ENCODE data around the gene PLXNB2.
"Not testable (repeated sequence)": the region's sequence is repeated elsewhere in the genome, so short reads cannot be mapped to it uniquely, and the experiment has no call there.

The PLXNB2 gene

GRCh38 chr22:50274771-50275170 lies 32.7 kb downstream of the PLXNB2 start:
- H3K4me3 ChIP-seq (replicated peaks in 1 of 2; ENCODE audit: low read depth in 2 of 2, low read length in 2 of 2), result no peak overlapping the region
- no peak for DNase-seq (ENCODE audit: low read depth in 2 of 2)
- TF ChIP-seq, protein P1, sequence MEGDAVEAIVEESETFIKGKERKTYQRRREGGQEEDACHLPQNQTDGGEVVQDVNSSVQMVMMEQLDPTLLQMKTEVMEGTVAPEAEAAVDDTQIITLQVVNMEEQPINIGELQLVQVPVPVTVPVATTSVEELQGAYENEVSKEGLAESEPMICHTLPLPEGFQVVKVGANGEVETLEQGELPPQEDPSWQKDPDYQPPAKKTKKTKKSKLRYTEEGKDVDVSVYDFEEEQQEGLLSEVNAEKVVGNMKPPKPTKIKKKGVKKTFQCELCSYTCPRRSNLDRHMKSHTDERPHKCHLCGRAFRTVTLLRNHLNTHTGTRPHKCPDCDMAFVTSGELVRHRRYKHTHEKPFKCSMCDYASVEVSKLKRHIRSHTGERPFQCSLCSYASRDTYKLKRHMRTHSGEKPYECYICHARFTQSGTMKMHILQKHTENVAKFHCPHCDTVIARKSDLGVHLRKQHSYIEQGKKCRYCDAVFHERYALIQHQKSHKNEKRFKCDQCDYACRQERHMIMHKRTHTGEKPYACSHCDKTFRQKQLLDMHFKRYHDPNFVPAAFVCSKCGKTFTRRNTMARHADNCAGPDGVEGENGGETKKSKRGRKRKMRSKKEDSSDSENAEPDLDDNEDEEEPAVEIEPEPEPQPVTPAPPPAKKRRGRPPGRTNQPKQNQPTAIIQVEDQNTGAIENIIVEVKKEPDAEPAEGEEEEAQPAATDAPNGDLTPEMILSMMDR (IDR thresholded peaks at IDR 0.05; ENCODE audit: low read depth, low read length), result no peak

DNA sequence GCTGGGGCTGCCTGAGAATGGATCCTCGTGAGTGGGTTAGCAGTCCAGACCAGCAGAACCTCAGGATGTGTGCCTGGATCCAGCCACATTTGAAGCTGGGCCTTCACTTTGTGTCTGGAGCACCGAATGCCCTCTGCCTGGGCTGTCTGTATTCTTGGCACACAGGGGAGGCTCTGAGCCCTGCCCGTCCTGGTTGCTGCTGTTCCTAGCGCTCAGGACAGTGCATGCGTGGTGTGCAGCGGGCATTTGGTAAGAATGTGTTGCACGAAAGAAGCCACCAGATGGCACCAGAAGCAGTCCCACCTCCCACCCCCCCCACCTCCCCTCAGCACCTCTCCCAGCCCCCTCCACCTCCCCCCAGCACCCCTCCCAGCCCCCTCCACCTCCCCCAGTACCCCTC lies 33.1 kb downstream of the PLXNB2 start:
- TF ChIP-seq, protein P1 (IDR thresholded peaks at IDR 0.05; ENCODE audit: low read depth, low read length), result peak; percentile 13
- no peak overlapping the region for H3K4me3 ChIP-seq (replicated peaks in 1 of 2; ENCODE audit: low read depth in 2 of 2, low read length in 2 of 2)
- DNase-seq (ENCODE audit: low read depth in 2 of 2), result peak; percentile 51 to 73

- DNase-seq (ENCODE audit: low read depth in 2 of 2); H3K4me3 ChIP-seq (replicated peaks in 1 of 2; ENCODE audit: low read depth in 2 of 2, low read length in 2 of 2): not testable (repeated sequence)
Measured at GRCh38 chr22:50273781-50274180, 33.7 kb downstream of the PLXNB2 start.

DNA sequence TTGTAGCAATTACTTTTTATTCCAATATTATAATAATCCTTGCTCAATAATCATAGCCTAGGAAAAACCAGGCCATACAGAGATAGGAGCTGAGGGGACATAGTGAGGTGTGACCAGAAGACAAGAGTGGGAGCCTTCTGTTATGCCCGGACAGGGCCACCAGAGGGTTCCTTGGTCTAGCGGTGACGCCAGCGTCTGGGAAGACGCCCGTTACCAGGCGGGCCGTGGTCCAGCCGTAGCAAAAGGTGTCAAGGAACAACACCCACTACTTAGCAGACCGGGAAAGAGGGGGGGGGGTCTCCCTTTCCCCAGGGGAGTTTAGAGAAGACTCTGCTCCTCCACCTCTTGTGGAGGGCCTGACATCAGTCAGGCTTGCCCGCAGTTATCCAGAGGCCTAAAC lies 34.1 kb downstream of the PLXNB2 start:
- H3K4me3 ChIP-seq (replicated peaks in 1 of 2; ENCODE audit: low read depth in 2 of 2, low read length in 2 of 2); DNase-seq (ENCODE audit: low read depth in 2 of 2): not testable (repeated sequence)

DNA sequence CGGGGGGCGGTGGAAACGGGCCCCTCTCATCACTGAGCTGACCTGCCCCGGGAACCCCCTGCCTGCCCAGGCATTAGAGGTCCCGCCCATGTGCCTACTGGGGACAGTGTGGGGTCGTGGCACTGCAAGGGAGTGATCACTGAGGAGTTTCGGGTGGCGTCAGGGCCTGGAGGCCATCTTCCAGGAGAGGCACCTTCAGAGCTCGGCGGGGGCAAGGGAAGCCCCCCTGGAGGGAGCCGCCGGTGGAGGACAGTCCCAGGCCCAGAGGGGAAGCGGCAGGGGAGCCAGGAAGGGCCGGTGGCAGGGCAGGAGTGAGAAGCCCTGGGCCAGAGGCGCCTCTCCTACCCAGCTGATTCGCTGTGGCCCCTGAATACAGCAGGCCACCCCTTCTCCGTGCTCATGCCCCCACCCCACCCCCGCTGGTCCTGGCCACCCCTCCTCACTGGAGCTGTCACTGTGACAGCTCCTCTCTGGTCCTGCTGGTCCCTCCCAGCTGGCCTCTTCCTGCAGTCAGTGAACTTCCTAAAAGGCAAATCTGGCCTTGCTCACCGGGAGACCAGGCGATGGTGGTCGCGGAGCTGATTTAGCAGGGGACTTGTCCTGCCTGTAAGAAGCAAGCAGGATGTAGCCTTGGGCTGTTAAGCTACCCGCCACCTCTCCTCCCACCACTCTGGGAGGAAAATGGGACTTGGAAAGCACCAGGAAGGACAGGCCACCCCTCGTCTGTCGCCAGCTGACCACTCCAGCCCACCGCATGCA lies 35.2 kb downstream of the PLXNB2 start:
- DNase-seq (ENCODE audit: low read depth in 2 of 2), result no peak
- H3K4me3 ChIP-seq (replicated peaks in 1 of 2; ENCODE audit: low read depth in 2 of 2, low read length in 2 of 2), result no peak overlapping the region
- TF ChIP-seq, protein P1 (IDR thresholded peaks at IDR 0.05; ENCODE audit: low read depth, low read length), result no peak

- peak overlapping the region; percentile 34 to 47 for H3K4me3 ChIP-seq (replicated peaks in 1 of 2; ENCODE audit: low read depth in 2 of 2, low read length in 2 of 2)
- TF ChIP-seq, protein P1 (IDR thresholded peaks at IDR 0.05; ENCODE audit: low read depth, low read length), result no peak
- peak; percentile 56 to 71 for DNase-seq (ENCODE audit: low read depth in 2 of 2)
Measured at GRCh38 chr22:50271519-50271970, 35.9 kb downstream of the PLXNB2 start.

GRCh38 chr22:50270666-50271394 lies 36.6 kb downstream of the PLXNB2 start:
- H3K4me3 ChIP-seq (replicated peaks in 1 of 2; ENCODE audit: low read depth in 2 of 2, low read length in 2 of 2), result peak overlapping the region; percentile 47 to 57
- TF ChIP-seq, protein P1 (IDR thresholded peaks at IDR 0.05; ENCODE audit: low read depth, low read length), result no peak
- peak; percentile 72 to 73 for DNase-seq (ENCODE audit: low read depth in 2 of 2)

Measured in cardiac fibroblast (primary cell).